Measurements from ENCODE around the gene RHOT1. TPM values are rescaled to one million over a fixed set of nuclear protein-coding genes. Genes with fewer than 3 reads are reported as not detected.
A peak's percentile ranks its signal among the peaks of the same experiment; 100 is the strongest.
"Not testable (repeated sequence)": the region's sequence is repeated elsewhere in the genome, so short reads cannot be mapped to it uniquely, and the experiment has no call there.

RHOT1 gene
- total RNA-seq, 1 donor from 2014 or later, result 17.2 TPM

DNA sequence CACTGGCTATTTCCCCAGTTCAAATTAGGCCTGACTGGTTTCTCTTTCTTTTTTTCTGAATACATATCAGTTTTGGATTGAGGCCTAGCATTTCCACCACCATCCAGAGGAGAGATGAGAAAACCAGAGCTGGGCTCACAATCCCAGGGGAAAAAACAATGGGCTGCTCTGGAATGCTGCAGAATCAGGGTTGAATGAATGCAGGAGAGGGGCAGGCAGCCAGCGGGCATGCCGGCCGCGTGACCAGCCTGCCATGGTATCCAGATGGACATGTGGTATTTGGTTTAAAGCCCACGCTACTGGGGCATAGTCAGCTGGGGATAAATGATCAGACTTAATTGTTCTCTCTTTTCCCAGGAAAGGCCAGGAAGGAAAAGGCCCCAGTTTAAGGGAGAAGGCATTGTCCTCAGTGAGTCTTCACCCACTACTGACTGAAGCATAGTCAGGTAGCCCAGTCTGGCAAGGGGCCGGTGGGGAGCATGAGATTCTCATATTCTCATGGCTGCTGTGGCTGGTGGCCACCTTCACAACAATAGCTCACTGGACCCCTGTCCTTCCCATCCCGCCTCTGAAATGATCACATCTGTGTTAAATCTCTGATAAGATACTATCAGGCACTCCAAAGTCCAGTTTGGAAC, 38.7 kb upstream of the RHOT1 start:
- Histone ChIP-seq H3K27ac (no peak overlapping the region), H3K4me1 (no peaks in the 10 kb centered on the region), H3K36me3 (no peaks in the 10 kb centered on the region), H3K27me3 (no peaks in the 10 kb centered on the region), H3K9me3 (no peaks in the 10 kb centered on the region), H3K4me3 (no peak overlapping the region)
- intact Hi-C loops (cut with DNase I), result no loop called here
- TF ChIP-seq, protein P1, sequence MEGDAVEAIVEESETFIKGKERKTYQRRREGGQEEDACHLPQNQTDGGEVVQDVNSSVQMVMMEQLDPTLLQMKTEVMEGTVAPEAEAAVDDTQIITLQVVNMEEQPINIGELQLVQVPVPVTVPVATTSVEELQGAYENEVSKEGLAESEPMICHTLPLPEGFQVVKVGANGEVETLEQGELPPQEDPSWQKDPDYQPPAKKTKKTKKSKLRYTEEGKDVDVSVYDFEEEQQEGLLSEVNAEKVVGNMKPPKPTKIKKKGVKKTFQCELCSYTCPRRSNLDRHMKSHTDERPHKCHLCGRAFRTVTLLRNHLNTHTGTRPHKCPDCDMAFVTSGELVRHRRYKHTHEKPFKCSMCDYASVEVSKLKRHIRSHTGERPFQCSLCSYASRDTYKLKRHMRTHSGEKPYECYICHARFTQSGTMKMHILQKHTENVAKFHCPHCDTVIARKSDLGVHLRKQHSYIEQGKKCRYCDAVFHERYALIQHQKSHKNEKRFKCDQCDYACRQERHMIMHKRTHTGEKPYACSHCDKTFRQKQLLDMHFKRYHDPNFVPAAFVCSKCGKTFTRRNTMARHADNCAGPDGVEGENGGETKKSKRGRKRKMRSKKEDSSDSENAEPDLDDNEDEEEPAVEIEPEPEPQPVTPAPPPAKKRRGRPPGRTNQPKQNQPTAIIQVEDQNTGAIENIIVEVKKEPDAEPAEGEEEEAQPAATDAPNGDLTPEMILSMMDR (IDR thresholded peaks at IDR 0.05), result no peak
- no peak for DNase-seq (ENCODE audit: low spot score in 2 of 2)

DNA sequence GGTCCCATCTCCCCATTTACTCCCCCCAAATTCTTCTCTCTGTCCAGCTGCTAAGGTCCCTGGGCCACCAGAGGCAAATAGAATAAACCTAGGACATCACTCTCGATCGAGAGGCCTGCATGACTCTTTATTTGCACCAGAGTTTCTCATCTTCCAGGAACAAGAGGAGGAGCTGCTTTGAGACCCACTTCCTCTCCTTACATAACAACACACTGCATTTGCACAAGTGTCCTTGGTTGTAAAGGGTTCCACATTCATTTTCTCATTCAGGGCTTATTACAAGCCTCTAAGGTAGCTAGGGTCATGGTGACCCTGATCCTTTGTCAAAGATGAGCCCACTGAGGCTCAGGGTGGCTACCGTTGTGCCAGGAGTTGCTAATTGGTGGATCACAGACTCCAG, 38.1 kb upstream of the RHOT1 start:
- no peaks in the 10 kb centered on the region for H3K4me1 ChIP-seq
- TF ChIP-seq, protein P1 (IDR thresholded peaks at IDR 0.05), result no peak
- H3K4me3 ChIP-seq, result no peak overlapping the region
- H3K27ac ChIP-seq, result no peak overlapping the region
- no peaks in the 10 kb centered on the region for H3K27me3 ChIP-seq
- no peaks in the 10 kb centered on the region for H3K36me3 ChIP-seq
- no peak for DNase-seq (ENCODE audit: low spot score in 2 of 2)
- intact Hi-C loops (cut with DNase I), result no loop called here
- H3K9me3 ChIP-seq, result no peaks in the 10 kb centered on the region

DNA sequence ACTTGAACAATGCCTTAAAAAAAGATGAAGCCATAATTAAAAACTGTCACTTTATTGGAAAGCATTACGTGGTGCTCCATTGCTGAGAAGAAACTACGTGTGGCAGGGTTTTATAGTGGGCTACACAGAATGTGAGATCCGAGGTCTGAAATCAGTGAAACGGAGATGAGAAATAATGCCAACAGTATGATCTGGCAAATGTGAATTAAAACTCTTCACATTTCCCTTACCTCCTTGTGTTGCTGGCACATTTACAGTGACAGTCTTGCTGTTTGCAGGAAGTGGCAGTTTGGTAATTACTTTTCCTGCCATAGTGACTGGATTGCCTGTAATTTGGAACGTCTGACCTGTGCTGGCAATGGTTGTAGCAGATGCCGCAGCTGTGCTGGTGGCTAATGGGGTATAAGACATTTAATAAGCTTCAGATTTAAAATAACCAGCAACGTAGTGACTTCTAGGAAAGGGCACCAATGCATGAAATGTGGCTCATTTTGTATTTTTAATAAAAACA, 35.8 kb upstream of the RHOT1 start:
- H3K9me3 ChIP-seq; H3K4me3 ChIP-seq; H3K27ac ChIP-seq; DNase-seq (ENCODE audit: low spot score in 2 of 2); H3K4me1 ChIP-seq; H3K27me3 ChIP-seq; intact Hi-C loops (cut with DNase I); H3K36me3 ChIP-seq: not testable (repeated sequence)

DNA sequence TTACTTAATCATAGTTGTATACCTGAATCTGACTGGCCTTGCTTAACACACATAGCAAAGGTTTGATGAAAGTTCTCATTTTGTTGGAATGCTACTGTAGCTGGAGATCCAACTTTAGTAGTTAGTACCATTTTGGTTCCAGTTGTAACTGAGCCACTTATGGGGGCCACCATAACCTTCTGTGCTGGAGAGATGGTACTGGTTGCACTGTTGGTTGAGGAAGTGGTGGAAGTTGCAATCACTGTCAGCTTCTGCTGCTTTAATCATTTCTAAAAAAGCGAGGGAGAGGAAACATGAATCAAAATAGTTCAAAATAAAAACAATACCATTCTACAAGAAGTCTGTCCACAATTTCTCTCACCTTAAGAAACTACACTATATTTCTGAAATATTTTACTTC, 35.1 kb upstream of the RHOT1 start:
- DNase-seq (ENCODE audit: low spot score in 2 of 2); H3K9me3 ChIP-seq; H3K27ac ChIP-seq; H3K4me3 ChIP-seq; intact Hi-C loops (cut with DNase I); H3K27me3 ChIP-seq; H3K36me3 ChIP-seq: not testable (repeated sequence)
- peaks cover 0 to 10% of the 10 kb centered on the region in 2 donors for H3K4me1 ChIP-seq

DNA sequence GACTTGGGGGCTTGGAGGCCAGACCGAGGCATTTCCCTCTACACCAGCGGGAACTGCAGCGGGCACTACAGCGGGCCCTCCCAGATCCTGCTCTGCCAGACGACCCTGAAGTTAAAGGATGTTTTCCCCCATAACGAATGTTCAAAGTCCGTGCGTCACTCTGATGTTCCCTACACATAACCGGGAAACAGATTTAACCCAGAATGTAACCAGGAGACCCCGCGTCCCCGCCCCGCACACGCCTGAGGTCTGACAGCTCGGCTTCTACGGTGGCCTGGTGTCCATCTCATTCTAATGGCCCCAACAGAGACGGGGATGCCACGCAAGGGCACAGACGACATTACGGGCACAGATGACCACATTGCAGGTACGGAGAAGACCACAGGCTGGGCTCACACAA, 31.7 kb upstream of the RHOT1 start:
- H3K4me1 ChIP-seq, result peaks cover 0 to 10% of the 10 kb centered on the region in 2 donors
- no peaks in the 10 kb centered on the region for H3K9me3 ChIP-seq
- no peak overlapping the region for H3K4me3 ChIP-seq
- DNase-seq (ENCODE audit: low spot score in 2 of 2), result no peak
- intact Hi-C loops (cut with DNase I), result no loop called here
- TF ChIP-seq, protein P1 (IDR thresholded peaks at IDR 0.05), result no peak
- H3K36me3 ChIP-seq, result no peaks in the 10 kb centered on the region
- no peaks in the 10 kb centered on the region for H3K27me3 ChIP-seq
- no peak overlapping the region for H3K27ac ChIP-seq

DNA sequence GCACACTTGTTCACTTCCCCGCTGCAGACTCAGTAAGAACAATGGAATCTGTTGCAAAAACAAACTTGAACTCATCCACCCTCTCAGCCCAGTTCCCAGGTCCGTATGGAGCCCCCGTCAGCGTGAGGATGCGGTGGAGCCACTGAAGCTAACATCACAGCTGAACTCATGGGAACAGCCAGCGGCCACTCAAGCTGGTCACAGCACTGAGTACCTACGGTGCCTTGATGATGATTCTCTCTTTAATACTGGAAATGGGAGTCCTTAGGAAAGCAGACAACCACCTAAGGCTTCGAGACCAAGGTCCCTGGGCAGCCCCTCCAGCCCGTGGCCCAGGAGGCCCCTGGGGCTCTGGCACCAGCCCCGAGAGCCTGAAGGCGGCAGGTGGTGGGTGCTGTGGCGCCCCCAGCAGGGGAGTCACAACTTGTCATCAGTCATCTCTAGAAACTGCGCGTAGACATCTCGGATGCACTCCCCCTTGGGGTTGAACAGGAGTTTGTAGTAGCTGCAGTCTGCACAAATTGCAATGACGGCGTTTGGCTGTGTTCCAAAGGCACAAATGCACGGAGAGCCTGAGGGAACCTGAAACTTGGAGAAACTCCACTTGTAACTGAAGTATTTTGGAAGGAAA, 31.0 kb upstream of the RHOT1 start:
- H3K4me3 ChIP-seq, result peak overlapping the region; percentile 21 to 33
- intact Hi-C loops (cut with DNase I), result no loop called here

More for the DNA sequence above, 31.0 kb upstream of the RHOT1 start:
- peak in 1 of 2 donors; percentile 72 for DNase-seq (ENCODE audit: low spot score in 2 of 2)
- Histone ChIP-seq H3K36me3 (no peaks in the 10 kb centered on the region), H3K9me3 (no peaks in the 10 kb centered on the region), H3K27ac (no peak overlapping the region), H3K27me3 (no peaks in the 10 kb centered on the region), H3K4me1 (peaks cover 0 to 10% of the 10 kb centered on the region in 2 donors)
- TF ChIP-seq, protein P1 (IDR thresholded peaks at IDR 0.05), result peak in 2 of 3 experiments; percentile 13 to 45

Measured in ascending aorta (tissue), 2 donors.